Activated naive CD4-positive, alpha-beta T cell (primary cell): Measurements from ENCODE around the gene GPHN.
"Not testable (repeated sequence)": the region's sequence is repeated elsewhere in the genome, so short reads cannot be mapped to it uniquely, and the experiment has no call there.

Experiments
- DNase-seq, 4 experiments: peaks; one replicate each; lab custom pipeline; 2025; lab: John Stamatoyannopoulos, UW

Gene GPHN

DNA sequence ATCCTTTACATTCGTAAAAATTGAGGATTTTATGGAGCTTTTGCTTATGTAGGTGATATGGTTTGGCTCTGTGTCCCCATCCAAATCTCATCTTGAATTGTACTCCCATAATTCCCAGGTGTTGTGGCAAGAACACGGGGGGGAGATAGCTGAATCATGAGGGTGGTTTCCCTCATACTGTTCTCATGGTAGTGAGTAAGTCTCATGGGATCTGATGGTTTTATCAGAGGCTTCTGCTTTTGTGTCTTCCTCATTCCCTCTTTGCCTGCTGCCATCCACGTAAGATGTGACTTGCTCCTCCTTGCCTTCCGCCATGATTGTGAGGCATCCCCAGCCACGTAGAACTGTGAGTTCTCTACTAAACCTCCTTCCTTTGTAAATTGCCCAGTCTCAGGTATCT is 5.1 kb upstream of the GPHN start:
- not testable (repeated sequence) for DNase-seq

DNA sequence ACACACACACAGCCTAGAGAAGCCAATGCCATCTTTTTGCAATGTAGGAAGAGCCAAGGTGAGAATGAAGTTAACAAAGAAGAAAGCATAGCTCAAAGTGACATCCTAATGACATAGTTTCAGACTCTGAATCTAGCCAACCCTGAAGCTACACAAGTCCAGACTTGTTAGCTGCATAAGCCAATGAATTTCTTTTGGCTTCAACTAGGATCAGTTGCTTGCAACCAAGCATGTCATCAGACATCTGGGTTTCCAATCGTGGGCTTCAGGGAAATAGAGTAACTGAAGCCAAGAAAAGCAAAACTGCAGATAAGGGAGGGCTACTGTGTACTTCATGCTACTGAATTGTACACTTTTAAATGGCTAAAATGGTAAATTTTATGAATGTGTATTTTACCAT is 4.4 kb upstream of the GPHN start:
- DNase-seq, result no peak

DNA sequence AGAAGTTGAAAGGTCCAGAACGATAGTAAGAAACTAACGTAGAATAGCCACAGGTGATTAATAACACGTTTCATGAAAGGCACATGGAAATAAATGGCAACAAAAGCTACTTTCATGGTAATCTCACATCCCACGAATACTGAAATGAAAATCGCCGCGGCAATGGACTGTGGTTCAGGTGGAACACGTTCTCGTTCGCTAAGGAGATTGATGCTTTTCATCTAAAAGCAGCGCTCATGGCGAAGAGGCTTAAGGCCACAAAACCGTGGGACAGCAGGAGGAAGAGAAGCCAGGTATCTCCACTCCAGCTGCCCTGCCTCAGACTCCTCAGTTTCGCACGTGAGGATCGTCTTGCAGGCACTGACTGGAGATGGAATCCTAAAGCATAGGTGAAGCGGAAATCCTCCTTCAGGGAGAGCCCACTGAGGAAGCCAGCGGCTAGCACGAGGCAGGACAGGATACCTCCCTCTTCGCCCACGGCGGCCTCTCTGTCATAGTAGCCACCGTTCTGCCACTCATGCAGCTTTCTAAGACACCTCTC is 696 bp upstream of the GPHN start:
- no peak for DNase-seq

DNA sequence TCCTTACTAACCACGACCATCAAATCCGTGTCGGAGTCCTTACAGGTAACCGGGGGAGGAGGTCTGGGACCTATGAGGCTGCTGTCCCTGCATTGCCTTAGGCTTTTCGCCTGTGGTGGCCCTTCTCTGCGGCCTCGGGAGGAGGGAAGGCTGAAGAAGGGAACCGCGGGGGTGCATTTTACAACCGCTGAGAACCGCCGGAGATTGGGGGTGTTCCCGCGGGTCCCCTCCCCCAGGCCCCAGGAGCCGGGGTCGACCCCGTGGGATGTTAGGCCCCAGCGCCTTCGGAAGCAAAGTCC is 549 bp downstream of the GPHN start:
- DNase-seq, result no peak

DNA sequence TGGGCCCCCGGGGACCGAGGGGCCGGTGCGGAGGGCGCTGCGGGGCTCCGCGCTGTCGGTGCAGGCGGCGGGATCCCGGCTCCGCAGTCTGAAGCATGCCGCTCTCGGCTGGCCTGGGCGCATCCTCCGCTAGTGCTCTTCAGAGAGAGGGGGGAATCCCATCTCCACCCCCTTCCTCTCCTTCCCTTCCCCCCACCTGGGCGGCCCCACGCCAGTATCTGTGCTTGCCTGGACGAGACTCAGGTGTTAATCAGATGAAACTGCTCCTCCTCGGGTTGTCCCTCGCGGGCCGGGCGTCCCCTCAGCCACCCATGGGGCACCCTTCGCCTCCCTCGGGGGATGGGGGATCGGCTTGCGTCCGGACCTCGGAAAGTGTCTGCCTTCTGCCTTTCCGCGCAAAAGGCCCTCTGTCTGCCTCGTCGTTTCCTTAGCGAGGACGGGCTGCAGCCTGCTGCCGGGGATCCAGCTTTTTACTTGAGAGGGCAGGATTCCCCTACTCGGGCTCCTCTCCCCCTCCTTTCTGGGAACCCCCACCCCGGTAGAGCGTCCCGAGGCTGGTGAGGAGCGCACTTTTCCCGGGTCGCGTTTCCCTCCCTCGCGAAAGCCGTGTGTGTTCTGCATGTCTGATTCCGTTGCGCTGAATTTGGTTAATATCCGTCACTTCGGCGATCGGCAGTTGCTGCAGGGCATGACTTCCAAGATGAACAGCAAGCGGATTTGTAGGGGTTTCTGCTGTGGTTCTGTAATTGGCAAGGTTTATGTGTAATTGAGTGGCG is 1.1 kb downstream of the GPHN start:
- DNase-seq, result peak in 2 of 4 experiments; percentile 9 to 16

DNA sequence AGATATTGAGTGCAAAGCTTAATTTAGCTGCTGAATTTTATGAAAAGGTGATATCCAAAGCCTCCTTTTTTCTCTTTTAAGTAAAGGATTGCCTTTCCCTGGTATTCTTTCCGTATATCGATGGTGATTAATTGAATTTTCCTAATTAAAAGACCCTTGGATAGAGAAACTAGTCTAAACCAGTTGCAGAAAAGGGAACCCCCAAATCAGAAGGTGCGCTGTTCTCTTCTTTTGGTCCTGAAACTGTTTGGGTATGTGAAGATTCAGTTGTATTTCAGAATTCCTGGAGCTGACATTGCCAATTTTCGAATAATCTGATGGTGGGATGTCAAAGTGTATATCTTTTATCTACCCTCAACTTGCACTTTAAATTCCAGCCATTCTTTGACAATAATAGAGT is 1.9 kb downstream of the GPHN start:
- DNase-seq, result no peak

DNA sequence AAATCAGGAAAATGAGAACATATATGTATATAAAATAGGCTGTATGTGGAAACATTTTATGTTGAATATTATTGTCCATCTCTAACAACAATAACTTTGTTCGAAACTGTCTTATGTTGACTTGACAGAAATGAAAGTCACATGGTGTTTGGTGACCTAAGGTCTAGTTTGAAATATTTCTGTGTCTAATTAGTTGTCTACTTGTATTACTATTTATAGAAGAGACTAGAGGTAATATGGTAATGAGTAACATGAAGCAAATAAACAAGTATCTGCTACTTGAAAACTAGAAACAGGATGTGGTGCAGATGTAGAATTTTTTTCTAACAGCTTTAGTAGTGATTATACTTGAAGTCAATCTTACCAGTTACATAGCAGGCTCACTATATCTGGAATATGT is 3.9 kb downstream of the GPHN start:
- no peak for DNase-seq

DNA sequence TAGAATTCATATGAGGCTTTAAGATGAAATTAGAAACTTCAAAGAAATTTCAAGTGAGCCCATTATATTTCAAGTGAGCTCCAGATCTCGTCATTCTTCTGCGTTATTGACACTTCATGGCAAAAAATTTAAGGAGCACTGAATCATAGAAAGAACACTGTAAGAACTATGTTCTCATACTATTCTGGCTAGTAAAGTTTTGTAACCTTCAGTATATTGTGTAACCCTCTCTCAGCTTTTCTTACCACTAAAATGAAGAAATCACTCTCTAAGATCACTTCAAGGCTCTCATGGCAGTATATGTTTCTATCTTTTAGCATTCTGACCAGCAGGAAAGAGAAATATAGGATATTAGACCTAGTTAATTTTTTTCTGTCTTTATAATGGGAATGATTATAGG is 6.3 kb downstream of the GPHN start:
- DNase-seq, result no peak

DNA sequence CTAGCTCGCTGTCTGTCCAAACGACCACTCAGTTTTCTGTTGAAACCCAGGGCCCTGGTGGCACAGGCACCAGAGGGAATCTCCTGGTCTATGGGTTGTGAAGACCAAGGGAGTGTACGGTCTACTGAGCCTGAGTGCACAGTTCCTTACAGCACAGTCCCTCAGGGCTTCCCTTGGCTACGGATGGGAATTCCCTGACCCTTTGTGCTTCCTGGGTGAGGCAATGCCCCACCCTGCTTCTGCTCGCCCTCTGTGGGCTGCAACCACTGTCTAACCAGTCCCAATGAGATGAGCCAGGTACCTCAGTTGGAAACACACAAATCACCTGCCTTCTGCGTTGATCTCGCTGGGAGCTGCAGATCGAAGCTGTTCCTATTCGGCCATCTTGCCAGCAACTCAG is 22.6 kb downstream of the GPHN start:
- no peak for DNase-seq

DNA sequence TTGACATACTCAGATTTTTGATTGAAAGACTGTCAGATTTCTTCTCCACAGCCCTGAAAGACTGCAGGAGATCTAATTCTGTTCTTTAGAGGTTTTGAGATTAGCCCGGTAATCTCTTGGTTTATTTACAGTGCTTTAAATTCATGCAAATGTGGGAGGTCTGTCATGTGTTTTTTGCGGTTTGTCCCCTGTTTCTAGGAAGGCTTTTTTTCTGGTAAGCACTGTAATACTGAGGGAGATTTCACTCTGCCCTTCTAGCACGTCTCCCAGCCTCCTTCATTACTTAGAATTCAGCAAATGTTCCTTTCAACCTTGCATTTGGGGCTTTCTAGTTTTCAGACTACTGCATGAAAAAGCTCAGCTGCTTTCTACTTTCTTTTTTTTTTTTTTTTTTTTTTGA is 31.1 kb downstream of the GPHN start:
- DNase-seq, result no peak

DNA sequence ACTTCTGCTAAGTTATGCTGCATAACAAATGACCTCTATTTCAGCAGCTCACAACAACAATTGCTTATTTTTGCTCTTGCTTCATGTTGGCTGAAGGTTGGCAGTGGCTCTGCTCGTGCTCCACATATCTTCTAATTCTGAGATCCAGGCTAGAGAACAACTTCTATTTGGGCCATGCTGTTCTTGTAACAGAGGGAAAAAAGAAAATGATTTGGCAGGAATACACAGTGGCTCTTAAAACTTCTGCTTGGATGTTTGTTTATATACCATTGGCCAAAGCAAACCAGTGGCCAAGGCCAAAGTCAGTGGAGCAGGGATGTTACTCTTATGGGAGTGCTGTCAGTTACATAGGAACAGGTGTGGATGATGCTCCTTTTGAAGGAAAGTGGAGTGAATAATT is 32.1 kb downstream of the GPHN start:
- DNase-seq, result no peak

DNA sequence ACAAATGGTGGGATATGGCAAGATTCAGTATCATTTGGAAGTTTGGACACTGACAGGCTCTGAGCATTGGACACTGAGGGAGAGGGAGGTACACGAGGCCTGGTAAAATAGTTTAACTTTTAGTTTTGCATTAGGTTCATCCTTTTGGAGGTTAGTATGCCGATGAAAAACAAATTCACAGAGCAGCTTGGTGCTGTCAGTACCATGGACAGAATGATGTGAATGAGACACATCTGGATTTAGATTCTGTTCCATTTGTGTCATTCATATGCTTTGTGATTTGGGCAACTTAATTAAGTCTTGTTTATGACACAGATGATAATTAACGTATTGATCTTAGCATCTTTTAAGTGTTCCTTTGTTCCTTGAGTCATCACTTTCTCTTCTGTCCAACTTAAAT is 33.7 kb downstream of the GPHN start:
- no peak for DNase-seq

DNA sequence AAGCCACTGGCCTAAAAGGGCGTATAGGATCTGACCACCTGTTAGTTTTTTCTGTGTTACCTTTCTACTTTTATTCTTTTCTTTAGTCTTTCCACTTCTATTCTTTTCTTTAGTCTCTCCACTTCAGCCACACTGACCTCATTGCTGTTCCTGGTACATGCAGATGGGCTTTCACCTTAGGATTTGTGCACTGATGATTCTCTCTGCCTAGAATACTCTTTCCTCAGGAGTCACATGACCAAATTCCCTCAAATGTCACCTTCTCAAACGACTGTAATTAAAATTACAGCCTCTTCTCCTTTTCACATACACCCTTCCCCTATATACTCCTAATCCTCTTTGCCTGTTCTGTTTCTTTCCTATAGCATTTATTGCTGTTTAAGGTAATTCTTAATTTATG is 36.0 kb downstream of the GPHN start:
- no peak for DNase-seq

DNA sequence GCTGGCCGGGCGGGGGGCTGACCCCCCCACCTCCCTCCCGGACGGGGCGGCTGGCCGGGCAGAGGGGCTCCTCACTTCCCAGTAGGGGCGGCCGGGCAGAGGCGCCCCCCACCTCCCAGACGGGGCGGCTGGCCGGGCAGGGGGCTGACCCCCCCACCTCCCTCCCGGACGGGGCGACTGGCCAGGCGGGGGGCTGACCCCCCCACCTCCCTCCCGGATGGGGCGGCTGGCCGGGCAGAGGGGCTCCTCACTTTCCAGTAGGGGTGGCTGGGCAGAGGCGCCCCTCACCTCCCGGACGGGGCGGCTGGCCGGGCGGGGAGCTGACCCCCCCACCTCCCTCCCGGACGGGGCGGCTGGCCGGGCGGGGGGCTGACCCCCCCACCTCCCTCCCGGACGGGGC is 37.2 kb downstream of the GPHN start:
- DNase-seq, result not testable (repeated sequence)

DNA sequence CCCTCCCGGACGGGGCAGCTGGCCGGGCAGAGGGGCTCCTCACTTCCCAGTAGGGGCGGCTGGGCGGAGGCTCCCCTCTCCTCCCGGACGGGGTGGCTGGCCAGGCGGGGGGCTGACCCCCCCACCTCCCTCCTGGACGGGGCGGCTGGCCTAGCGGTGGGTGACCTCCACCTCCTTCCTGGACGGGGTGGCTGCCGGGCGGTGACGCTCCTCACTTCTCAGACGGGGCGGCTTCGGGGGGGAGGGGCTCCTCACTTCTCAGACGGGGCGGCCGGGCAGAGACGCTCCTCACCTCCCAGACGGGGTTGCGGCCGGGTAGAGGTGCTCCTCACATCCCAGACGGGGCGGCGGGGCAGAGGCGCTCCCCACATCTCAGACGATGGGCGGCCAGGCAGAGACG is 37.8 kb downstream of the GPHN start:
- not testable (repeated sequence) for DNase-seq

DNA sequence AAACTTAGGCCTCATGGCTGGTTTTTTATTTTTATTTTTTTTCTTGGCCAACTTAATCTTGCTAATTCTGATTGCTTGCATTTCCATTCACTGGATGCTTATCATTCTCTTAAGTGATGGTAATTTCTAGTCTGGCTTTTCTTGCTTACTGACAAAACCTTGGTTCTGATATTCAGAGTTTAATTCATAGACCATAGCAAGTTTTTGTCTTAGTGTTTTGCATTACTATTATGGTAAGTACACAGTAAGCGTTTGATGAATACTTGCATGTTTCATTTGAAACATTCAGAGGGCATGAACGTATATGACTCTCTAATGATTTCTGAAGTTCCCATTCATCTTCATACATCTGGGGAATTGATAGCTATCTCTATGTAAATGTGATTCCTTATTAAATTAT is 55.8 kb downstream of the GPHN start:
- no peak for DNase-seq

DNA sequence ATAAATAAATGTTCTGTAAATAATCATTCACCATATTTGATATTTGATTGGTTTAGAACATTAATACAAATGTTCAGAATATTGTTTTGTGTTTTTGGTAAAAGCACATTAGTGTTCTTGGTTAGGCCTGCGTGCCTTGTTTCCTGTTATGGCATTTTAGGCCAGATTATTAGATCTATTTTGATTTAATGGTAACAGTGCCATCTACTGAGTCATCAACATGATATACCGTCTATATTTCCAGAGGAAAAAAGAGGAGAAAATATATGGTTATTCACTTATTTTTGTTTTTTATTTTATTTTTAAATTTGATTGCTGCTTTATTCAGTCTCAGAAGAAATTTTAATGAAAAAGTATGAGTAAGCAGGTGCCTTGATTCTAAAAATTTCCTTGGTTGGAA is 60.3 kb downstream of the GPHN start:
- no peak for DNase-seq

DNA sequence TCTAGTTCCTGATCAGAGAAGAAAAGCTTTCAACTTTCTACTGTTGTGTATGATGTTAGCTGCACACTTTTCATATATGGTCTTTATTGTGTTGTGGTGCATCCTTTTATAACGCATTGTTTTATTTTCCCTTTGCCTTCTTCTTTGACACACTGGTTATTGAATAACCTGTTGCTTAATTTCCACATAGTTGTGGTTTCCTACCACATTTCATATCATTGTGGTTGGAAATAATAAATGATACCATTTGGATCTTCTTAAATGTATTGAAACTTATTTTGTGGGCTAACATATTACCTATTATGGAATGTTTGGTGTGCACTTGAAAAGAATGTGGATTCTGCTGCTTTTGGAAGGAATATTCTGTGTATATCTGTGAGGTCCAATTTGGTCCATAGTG is 64.9 kb downstream of the GPHN start:
- DNase-seq, result no peak

DNA sequence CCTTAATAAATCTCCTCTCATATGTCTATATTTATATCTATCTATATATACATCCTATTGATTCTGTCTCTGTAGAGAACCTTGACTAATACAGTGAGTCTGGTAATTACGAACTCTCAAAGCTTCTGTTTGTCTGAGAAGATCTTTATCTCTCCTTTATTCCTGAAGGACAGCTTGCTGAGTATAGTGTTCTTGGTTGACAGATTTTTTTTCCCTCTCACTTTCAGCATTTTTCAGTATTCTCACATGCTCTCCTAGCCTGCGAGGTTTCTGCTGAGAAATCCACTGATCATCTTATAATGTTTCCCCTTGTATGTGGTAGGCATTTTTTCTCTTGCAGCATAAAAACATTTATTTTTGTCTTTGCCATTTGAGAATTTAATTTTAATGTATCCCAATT is 67.1 kb downstream of the GPHN start:
- no peak for DNase-seq

DNA sequence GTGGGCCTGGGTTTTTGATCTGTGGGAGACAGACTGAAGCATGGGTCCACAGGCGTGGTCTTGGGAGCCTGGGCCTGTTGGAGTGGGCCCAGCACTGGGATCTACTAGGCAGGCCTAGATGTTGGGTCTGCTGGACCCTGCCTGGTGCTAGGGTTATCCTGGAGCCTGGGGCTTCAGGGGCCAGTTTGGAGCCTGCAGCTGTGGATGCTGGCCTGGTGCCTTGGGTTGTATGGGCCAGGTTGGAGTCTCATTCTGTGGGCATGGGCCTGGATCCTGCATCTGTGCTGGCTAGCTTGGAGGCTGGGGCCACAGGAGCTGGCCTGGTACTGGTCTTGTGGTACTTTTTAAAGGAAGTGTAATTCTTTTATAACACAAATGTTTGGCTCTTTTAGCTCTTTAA is 68.0 kb downstream of the GPHN start:
- DNase-seq, result no peak

DNA sequence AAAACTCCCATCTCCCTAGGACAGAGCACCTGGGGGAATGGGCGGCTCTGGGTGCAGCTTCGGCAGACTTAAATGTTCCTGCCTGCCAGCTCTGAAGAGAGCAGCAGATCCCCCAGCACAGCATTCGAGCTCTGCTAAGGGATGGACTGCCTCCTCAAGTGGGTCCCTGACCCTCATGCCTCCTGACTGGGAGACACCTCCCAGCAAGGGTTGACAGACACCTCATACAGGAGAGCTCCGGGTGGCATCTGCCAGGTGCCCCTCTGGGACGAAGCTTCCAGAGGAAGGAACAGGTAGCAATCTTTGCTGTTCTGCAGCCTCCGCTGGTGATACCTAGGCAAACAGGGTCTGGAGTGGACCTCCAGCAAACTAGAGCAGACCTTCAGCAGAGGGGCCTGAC is 79.8 kb downstream of the GPHN start:
- DNase-seq, result not testable (repeated sequence)

DNA sequence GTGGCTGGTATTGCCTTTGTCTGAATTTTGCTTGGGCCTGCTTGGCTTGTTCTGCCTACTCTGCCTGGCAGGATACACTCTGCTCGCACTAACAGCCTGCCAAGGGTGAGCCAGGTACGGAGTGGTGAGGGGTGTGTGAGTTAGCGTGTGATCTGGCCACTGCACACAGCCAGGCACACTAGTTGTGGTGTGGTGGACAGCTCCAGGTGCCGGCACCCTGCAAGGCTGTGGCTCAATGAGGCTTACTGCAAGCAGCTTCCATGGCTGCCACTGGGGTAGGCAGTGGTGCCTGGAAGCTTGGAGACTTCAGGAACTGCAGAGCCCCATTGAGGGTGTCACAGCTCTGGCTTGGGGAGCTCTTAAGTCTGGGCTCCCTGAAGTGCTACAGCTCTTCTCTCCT is 87.4 kb downstream of the GPHN start:
- DNase-seq, result no peak

DNA sequence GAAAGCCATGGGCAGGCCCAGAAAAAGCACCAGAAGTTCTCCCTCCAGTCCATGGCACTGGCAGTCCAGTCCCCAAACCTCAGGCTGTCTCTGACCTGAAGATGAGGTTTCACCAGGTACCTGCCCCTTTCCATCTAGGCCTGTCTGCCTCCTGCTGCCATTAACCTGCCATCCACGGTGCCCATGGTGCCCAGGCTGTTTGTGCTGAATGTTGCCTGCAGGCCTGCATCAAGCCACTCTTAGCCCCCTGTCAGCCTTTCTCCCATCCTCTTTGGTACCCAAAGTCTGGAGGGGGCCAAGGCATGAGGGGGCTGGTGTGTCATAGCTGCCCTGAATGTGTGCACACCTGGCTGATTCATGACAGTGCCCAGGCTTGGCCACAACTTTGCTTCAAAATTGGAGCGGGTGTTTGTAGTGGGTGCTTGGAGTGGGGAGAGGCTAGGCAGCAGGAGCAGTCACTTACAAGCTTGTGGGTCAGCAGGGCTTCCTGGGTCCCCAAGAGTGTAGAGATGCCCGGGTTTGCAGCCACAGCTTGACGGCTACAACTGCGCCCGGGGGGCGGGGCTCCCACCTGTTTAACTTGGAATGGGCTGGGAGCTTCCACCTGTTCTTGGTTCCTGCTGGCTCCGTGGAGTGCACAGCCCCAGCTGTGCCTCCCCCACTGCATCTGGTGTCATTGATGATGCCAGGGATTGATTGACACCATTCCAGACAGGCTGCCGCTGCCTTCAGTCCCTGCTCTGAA is 88.5 kb downstream of the GPHN start:
- DNase-seq, result no peak

DNA sequence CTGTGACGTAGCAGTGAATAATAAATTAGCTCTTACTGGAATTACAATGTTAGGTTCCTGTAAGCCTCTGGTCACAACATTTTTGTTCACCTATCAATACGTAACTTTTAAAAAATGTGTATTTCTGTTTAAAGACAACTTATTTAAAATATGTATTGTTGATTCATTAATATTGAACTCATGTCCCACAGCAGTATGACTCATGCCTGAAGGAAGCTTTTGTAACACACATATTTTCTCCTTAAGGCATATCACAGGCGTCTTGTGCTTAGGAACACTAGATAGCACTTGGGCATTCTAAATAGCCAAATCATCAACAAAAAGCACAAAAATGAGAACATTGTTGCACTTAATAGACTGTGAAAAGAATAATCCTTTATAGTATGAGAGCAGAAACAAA is 92.5 kb downstream of the GPHN start:
- DNase-seq, result no peak
